HepG2 (cell line): ENCODE measurements around the gene CALY. TPM values are rescaled to one million over a fixed set of nuclear protein-coding genes. Genes with fewer than 3 reads are reported as not detected.
A peak's percentile ranks its signal among the peaks of the same experiment; 100 is the strongest.

Experiments used
- ETV6 ChIP-seq: sonication (generic); formaldehyde crosslinking; conservative IDR thresholded peaks from 2 replicates; pipeline ENCODE4 v1.4.0; 2020; ENCODE audit warnings: missing genetic modification reagents
- HHEX ChIP-seq: IDR thresholded peaks from 2 replicates; pipeline ENCODE4 v1.6.1; 2016; ENCODE audit warnings: control low read depth
- IRX3 ChIP-seq: sonication (generic); formaldehyde crosslinking; IDR thresholded peaks from 2 replicates; pipeline ENCODE4 v1.8.1; 2023; ENCODE audit warnings: mild to moderate bottlenecking, low read depth, missing genetic modification reagents, borderline replicate concordance
- ISL2 ChIP-seq: sonication (generic); formaldehyde crosslinking; IDR thresholded peaks from 2 replicates; pipeline ENCODE4 v1.5.0; 2020; ENCODE audit warnings: missing genetic modification reagents
- PAWR ChIP-seq: sonication (generic); formaldehyde crosslinking; IDR thresholded peaks from 2 replicates; pipeline ENCODE4 v1.4.0; 2020; ENCODE audit warnings: missing genetic modification reagents, mild to moderate bottlenecking, borderline replicate concordance
- POLR2A ChIP-seq, 2 experiments: IDR thresholded peaks; 2 replicates each; pipeline ENCODE4 v1.6.1; 2011; ENCODE audit warnings: low read depth in 2 of 2, low read length in 2 of 2, mild to moderate bottlenecking in 1 of 2, moderate library complexity in 1 of 2; ENCODE audit not compliant: insufficient read depth in 1 of 2
- SNAI1 ChIP-seq: sonication (generic); formaldehyde crosslinking; IDR thresholded peaks from 2 replicates; pipeline ENCODE4 v1.5.0; 2020; ENCODE audit warnings: mild to moderate bottlenecking, missing genetic modification reagents, borderline replicate concordance
- TERF1 ChIP-seq: sonication (generic); formaldehyde crosslinking; IDR thresholded peaks from 2 replicates; pipeline ENCODE4 v1.8.0; 2022; ENCODE audit warnings: mild to moderate bottlenecking, missing genetic modification reagents, moderate library complexity
- ZBTB7B ChIP-seq: sonication (generic); formaldehyde crosslinking; IDR thresholded peaks from 2 replicates; pipeline ENCODE4 v1.4.0; 2020; ENCODE audit warnings: missing genetic modification reagents
- ZEB1 ChIP-seq: IDR thresholded peaks from 2 replicates; pipeline ENCODE4 v1.6.1; 2012; ENCODE audit warnings: mild to moderate bottlenecking, low read depth, inconsistent platforms; ENCODE audit not compliant: insufficient replicate concordance
- ZMYM2 ChIP-seq: sonication (generic); formaldehyde crosslinking; IDR thresholded peaks from 2 replicates; pipeline ENCODE4 v1.8.0; 2022; ENCODE audit warnings: mild to moderate bottlenecking, missing genetic modification reagents
- ZNF20 ChIP-seq: sonication (generic); formaldehyde crosslinking; IDR thresholded peaks from 2 replicates; pipeline ENCODE4 v1.4.0; 2020; ENCODE audit warnings: mild to moderate bottlenecking, moderate library complexity, missing genetic modification reagents
- ZNF367 ChIP-seq: sonication (generic); formaldehyde crosslinking; IDR thresholded peaks from 2 replicates; pipeline ENCODE4 v1.4.0; 2020; ENCODE audit warnings: missing genetic modification reagents, borderline replicate concordance
- ZNF460 ChIP-seq: sonication (generic); formaldehyde crosslinking; IDR thresholded peaks from 2 replicates; pipeline ENCODE4 v1.5.1; 2020; ENCODE audit warnings: missing genetic modification reagents, mild to moderate bottlenecking, borderline replicate concordance
- ZNF549 ChIP-seq: sonication (generic); formaldehyde crosslinking; IDR thresholded peaks from 2 replicates; pipeline ENCODE4 v1.5.0; 2020; ENCODE audit warnings: missing genetic modification reagents
- ZNF782 ChIP-seq: sonication (generic); formaldehyde crosslinking; IDR thresholded peaks from 2 replicates; pipeline ENCODE4 v1.4.0; 2020; ENCODE audit warnings: missing genetic modification reagents, mild to moderate bottlenecking, borderline replicate concordance
- ZNF879 ChIP-seq: sonication (generic); formaldehyde crosslinking; IDR thresholded peaks from 2 replicates; pipeline ENCODE4 v1.8.1; 2023; ENCODE audit warnings: missing genetic modification reagents
- polyA plus RNA-seq, 8 experiments: library from polyadenylated mRNA; depleted of rRNA in 3 of 8; stranded (reverse) in 7 of 8; unstranded in 1 of 8; fragments of >200 nt; fragmentation: Illumina TruSeq in 4 of 8; extraction: Trizol in 4 of 8; gene quantifications; 2 replicates each; pipeline versions ENCODE4 v1.2.1 to v1.2.3, GENCODE V29; 2011 to 2016; ENCODE audit warnings: low read depth in 4 of 8, missing spikeins in 1 of 8, mixed read lengths in 1 of 8; ENCODE audit not compliant: insufficient read depth in 1 of 8
- total RNA-seq, 5 experiments: library from RNA; depleted of rRNA; stranded (reverse); fragments of >200 nt; fragmentation: Illumina TruSeq; extraction: Trizol; gene quantifications; 2 replicates each; pipeline ENCODE4 v1.2.3, GENCODE V29; 2016; ENCODE audit warnings: low read depth in 1 of 5
- TF ChIP-seq, protein P1 (sequence below), 2 experiments: fragments of 450-650 bp in 1 of 2; sonication (generic) in 1 of 2; formaldehyde crosslinking in 1 of 2; IDR thresholded peaks; 2 replicates each; pipeline versions ENCODE4 v1.6.1 to v1.8.0; 2016 to 2022; ENCODE audit warnings: antibody characterized with exemption in 1 of 2, mild to moderate bottlenecking in 1 of 2, missing genetic modification reagents in 1 of 2
- TF ChIP-seq, protein P2 (sequence below): sonication (generic); formaldehyde crosslinking; IDR thresholded peaks from 2 replicates; pipeline ENCODE4 v1.8.1; 2023; ENCODE audit warnings: missing genetic modification reagents, mild to moderate bottlenecking, borderline replicate concordance

CALY gene
- total and polyA plus RNA-seq, 2 of the 13 experiments (the other 11 are each of a cell fraction or from before 2014, with no cell fraction given): 0.08 TPM; not detected in 1

GRCh38 chr10:133378251-133379096 is 41.8 kb upstream of the CALY start (continued):
- TF ChIP-seq TERF1 (CRISPR knock-in tag): no peak
- no peak for TF ChIP-seq ZNF20 (CRISPR knock-in tag)
- TF ChIP-seq ZNF549 (CRISPR knock-in tag): 0 out of 2 replicates have a peak, but pooled peaks have one; percentile 33
- TF ChIP-seq PAWR (CRISPR knock-in tag): no peak
- no peak for TF ChIP-seq ETV6 (CRISPR knock-in tag)
- peak in 1 of 2 experiments; percentile 43; a peak in 1 of 4 replicates for TF ChIP-seq POLR2A (IDR thresholded peaks at IDR 0.05; ENCODE audit: insufficient read depth in 1 of 2, low read depth in 2 of 2, low read length in 2 of 2)
- no peak for TF ChIP-seq ZEB1
- no peak for TF ChIP-seq SNAI1 (CRISPR knock-in tag)
- TF ChIP-seq, protein P1, sequence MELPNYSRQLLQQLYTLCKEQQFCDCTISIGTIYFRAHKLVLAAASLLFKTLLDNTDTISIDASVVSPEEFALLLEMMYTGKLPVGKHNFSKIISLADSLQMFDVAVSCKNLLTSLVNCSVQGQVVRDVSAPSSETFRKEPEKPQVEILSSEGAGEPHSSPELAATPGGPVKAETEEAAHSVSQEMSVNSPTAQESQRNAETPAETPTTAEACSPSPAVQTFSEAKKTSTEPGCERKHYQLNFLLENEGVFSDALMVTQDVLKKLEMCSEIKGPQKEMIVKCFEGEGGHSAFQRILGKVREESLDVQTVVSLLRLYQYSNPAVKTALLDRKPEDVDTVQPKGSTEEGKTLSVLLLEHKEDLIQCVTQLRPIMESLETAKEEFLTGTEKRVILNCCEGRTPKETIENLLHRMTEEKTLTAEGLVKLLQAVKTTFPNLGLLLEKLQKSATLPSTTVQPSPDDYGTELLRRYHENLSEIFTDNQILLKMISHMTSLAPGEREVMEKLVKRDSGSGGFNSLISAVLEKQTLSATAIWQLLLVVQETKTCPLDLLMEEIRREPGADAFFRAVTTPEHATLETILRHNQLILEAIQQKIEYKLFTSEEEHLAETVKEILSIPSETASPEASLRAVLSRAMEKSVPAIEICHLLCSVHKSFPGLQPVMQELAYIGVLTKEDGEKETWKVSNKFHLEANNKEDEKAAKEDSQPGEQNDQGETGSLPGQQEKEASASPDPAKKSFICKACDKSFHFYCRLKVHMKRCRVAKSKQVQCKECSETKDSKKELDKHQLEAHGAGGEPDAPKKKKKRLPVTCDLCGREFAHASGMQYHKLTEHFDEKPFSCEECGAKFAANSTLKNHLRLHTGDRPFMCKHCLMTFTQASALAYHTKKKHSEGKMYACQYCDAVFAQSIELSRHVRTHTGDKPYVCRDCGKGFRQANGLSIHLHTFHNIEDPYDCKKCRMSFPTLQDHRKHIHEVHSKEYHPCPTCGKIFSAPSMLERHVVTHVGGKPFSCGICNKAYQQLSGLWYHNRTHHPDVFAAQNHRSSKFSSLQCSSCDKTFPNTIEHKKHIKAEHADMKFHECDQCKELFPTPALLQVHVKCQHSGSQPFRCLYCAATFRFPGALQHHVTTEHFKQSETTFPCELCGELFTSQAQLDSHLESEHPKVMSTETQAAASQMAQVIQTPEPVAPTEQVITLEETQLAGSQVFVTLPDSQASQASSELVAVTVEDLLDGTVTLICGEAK (IDR thresholded peaks at IDR 0.05): no peak
- TF ChIP-seq, protein P1 (CRISPR knock-in tag; IDR thresholded peaks at IDR 0.05): peak; percentile 29; the same call in 1 of the 2 replicates
- no peak for TF ChIP-seq ZNF879 (CRISPR knock-in tag)
- no peak for TF ChIP-seq ZNF367 (CRISPR knock-in tag)
- no peak for TF ChIP-seq ISL2 (CRISPR knock-in tag)
- TF ChIP-seq, protein P2, sequence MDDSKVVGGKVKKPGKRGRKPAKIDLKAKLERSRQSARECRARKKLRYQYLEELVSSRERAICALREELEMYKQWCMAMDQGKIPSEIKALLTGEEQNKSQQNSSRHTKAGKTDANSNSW: peak; percentile 26; the same call in 1 of the 2 replicates
- no peak for TF ChIP-seq HHEX (CRISPR knock-in tag)
- peak; percentile 98 for TF ChIP-seq ZMYM2 (CRISPR knock-in tag)
- peak; percentile 46; the same call in 1 of the 2 replicates for TF ChIP-seq ZNF460 (CRISPR knock-in tag)
- TF ChIP-seq IRX3 (CRISPR knock-in tag): no peak
- no peak for TF ChIP-seq ZNF782 (CRISPR knock-in tag)
- no peak for TF ChIP-seq ZBTB7B
